8988T (cell line): ENCODE results near the gene KCNK13.
"Not testable (repeated sequence)": the region's sequence is repeated elsewhere in the genome, so short reads cannot be mapped to it uniquely, and the experiment has no call there.

ENCODE experiments used
- DNase-seq: peaks from one replicate; pipeline ENCODE4 v3.0.0; 2011

The KCNK13 gene

DNA sequence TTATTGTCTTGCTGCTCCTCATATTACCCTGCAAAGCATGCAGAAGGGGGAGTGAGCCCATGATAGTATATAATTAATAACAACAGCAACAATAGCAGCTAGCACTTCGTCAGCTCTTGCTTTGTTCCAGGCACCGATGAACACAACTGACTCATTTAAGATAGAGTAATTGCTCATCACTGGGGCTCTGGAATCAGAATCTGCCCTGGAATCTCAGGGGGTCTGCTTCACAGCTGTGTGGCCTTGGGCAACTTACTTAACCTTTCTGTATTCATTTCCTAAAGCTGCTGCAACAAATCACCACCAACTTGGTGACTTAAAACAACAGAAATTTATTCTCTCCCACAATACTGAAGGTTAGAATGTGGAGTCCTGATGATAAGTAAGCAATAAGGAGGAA is 139.6 kb downstream of the KCNK13 start:
- DNase-seq, result no peak

DNA sequence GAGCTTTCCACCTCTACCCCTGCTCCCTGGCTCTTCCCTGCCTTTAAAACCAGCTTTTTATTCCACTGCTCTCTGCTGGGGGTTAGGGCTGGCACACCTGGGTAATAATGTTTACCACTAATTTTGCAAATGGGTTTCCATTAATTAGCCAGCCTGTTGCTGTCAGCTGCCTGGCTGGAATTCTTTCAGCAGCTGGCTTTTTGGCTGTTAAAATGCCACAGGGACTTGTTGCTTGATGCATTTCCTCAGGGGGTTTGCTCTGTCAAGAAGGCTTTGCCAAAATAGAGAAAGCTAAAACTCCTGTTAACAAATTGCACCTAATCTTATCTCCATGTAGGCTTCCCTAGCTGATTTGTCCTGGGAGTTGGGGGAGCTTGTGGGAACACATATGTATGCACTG is 142.7 kb downstream of the KCNK13 start:
- DNase-seq, result no peak

DNA sequence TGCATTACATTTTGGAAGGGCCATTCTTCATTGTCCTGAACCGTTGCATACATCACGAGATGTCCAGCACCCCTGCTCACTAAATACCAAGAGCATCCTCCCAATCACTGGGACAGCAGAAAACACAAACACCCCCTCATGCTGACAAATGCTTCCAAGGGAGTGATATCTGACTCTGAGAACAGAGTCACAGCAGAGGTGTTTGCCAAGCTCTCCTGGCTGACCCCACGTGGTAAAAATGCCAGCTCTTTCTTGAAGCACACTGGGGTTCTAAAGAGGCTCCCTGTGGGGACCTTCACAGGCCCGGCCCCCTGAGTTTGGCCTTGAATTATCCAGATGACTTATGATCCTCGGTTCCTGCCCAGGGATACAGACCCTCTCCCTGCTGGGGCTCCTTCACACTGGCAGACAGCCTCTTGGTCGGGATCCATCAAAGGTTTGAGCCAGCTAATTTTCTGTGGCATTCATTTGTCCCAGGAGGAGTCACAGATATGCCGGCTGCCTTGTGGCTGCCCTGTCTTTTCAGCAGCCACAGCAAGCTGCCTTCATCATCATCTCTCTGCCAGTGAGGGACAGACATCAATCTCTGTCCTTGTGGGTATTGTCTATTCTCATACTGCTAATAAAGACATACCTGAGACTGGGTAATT is 151.4 kb downstream of the KCNK13 start:
- no peak for DNase-seq

DNA sequence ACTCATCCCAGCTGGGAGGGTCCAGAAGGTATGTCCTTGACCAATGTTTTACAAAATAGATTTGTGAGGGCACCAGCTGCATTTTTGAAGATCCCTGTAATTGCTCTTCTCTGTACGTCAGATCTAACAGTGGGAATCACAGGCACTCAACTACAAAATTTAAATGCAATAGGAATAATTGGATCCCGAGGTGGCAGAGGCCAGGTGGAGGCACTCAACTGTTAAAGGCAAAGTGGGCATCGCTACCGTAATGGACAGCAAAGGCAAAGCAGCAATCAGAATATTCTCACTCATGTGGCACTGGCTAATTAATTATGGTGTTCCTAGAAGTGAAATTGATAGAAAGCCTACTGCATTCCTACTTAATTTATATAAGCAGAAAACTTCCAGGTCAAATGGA is 166.7 kb downstream of the KCNK13 start:
- no peak for DNase-seq

DNA sequence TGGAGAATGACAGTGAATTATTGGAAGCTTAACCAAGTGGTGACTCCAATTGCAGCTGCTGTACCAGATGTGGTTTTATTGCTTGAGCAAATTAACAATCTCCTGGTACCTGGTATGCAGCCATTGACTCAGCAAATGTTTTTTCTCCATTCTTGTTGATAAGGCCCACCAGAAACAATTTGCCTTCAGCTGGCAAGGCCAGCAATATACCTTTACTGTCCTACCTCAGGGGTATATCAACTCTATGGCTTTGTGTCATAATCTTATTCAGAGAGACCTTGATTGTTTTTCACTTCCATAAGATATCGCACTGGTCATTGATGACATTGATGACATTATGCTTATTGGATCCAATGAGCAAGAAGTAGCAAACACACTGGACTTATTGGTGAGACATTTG is 168.1 kb downstream of the KCNK13 start:
- DNase-seq, result not testable (repeated sequence)
